H1 (cell line): Measurements from ENCODE around the gene RAPGEF1. TPM values are rescaled to one million over a fixed set of nuclear protein-coding genes. Genes with fewer than 3 reads are reported as not detected.
A peak's percentile ranks its signal among the peaks of the same experiment; 100 is the strongest.

Experiments used
- CTCF ChIA-PET: fragments of 300-600 bp; sonication (Branson Sonifier 250); formaldehyde crosslinking; loops from one replicate; lab custom pipeline; 2021; ENCODE audit not compliant: partially characterized antibody; lab: Charles Lee
- POLR2A ChIA-PET: fragments of 300-600 bp; sonication (Branson Sonifier 250); formaldehyde crosslinking; loops from one replicate; lab custom pipeline; 2021; ENCODE audit warnings: inconsistent platforms; ENCODE audit not compliant: partially characterized antibody; lab: Charles Lee
- DNase-seq, 2 experiments: peaks; one replicate each; pipeline versions ENCODE4 v3.0.0 to v3.0.0-alpha.2; 2010 to 2022; ENCODE audit warnings: low spot score in 2 of 2, low read depth in 1 of 2, mixed read lengths in 1 of 2
- FAIRE-seq: peaks from 2 replicates; lab custom pipeline; 2011; peaks lifted over from hg19 to GRCh38; lab: Jason Lieb, UNC
- H2AFZ ChIP-seq: 2 replicates; pipeline ENCODE4 v1.8.1; 2012; ENCODE audit warnings: low read length, inconsistent platforms
- H2AK5ac ChIP-seq: 2 replicates; pipeline ENCODE4 v1.6.1; 2013; ENCODE audit warnings: low read depth, low read length
- H2BK120ac ChIP-seq: replicated peaks from 2 replicates; pipeline ENCODE3; 2013; ENCODE audit warnings: low read depth, low read length, inconsistent platforms
- H2BK12ac ChIP-seq: 2 replicates; pipeline ENCODE4 v1.6.1; 2013; ENCODE audit warnings: low read depth, low read length
- H2BK15ac ChIP-seq: 2 replicates; pipeline ENCODE4 v1.6.1; 2013; ENCODE audit warnings: low read length
- H2BK20ac ChIP-seq: 2 replicates; pipeline ENCODE4 v1.6.1; 2013; ENCODE audit warnings: low read length
- H2BK5ac ChIP-seq: 2 replicates; pipeline ENCODE4 v1.6.1; 2013; ENCODE audit warnings: low read depth, low read length
- H3K14ac ChIP-seq: 2 replicates; pipeline ENCODE4 v1.6.1; 2013; ENCODE audit warnings: inconsistent platforms; ENCODE audit not compliant: insufficient read length
- H3K18ac ChIP-seq: 2 replicates; pipeline ENCODE4 v1.6.1; 2013; ENCODE audit warnings: low read length; ENCODE audit errors: extremely low read depth
- H3K23ac ChIP-seq: 2 replicates; pipeline ENCODE4 v1.6.1; 2013; ENCODE audit warnings: inconsistent platforms; ENCODE audit not compliant: insufficient read length
- H3K23me2 ChIP-seq: 2 replicates; pipeline ENCODE4 v1.6.1; 2013; ENCODE audit warnings: low read depth, low read length
- H3K27ac ChIP-seq: 2 replicates; pipeline ENCODE4 v1.6.1; 2011; ENCODE audit warnings: low read depth, low read length, inconsistent platforms
- H3K27me3 ChIP-seq, 4 experiments: replicated peaks in 1 of 4; 1 replicate in 1 of 4; 2 replicates in 3 of 4; pipeline versions ENCODE4 v1.6.1 to v1.8.1; 2011 to 2013; ENCODE audit warnings: low read length in 3 of 4, mild to moderate bottlenecking in 3 of 4, inconsistent platforms in 2 of 4, mixed read lengths in 2 of 4, moderate library complexity in 1 of 4; ENCODE audit not compliant: control insufficient read depth in 3 of 4, insufficient read depth in 3 of 4; ENCODE audit errors: extremely low read depth in 1 of 4
- H3K36me3 ChIP-seq, 4 experiments: 2 replicates each; pipeline versions ENCODE4 v1.6.1 to v1.8.1; 2011 to 2013; ENCODE audit warnings: mild to moderate bottlenecking in 4 of 4, low read length in 3 of 4, moderate library complexity in 2 of 4, control low read depth in 1 of 4, inconsistent platforms in 1 of 4; ENCODE audit not compliant: insufficient read depth in 4 of 4, control insufficient read depth in 2 of 4
- H3K4ac ChIP-seq: replicated peaks from 2 replicates; pipeline ENCODE3; 2013; ENCODE audit warnings: low read length, low read depth, mixed read lengths, inconsistent platforms; ENCODE audit not compliant: insufficient read length
- H3K4me1 ChIP-seq, 4 experiments: replicated peaks in 1 of 4; 1 replicate in 1 of 4; 2 replicates in 3 of 4; pipeline versions ENCODE4 v1.6.1 to v1.8.1; 2011 to 2013; ENCODE audit warnings: low read length in 3 of 4, inconsistent platforms in 2 of 4, mixed read lengths in 1 of 4; ENCODE audit not compliant: insufficient read depth in 4 of 4, control insufficient read depth in 3 of 4
- H3K4me2 ChIP-seq, 2 experiments: 2 replicates each; pipeline versions ENCODE4 v1.6.1 to v1.8.1; 2011 to 2013; ENCODE audit warnings: low read depth in 2 of 2, low read length in 2 of 2, control low read depth in 1 of 2, inconsistent platforms in 1 of 2, mild to moderate bottlenecking in 1 of 2; ENCODE audit not compliant: insufficient read depth in 1 of 2
- H3K4me3 ChIP-seq, 4 experiments: fragments of 200-600, 300-600 bp in 1 of 4; sonication (generic), shearing (Covaris generic), sonication (Bioruptor Twin) in 1 of 4; 2 replicates each; pipeline versions ENCODE4 v1.5.1 to v1.8.1; 2011 to 2016; ENCODE audit warnings: low read length in 4 of 4, low read depth in 3 of 4, control low read depth in 2 of 4, inconsistent platforms in 2 of 4, mild to moderate bottlenecking in 2 of 4, mixed read lengths in 1 of 4, moderate library complexity in 1 of 4; ENCODE audit not compliant: insufficient read depth in 2 of 4; ENCODE audit errors: extremely low read depth in 1 of 4
- H3K56ac ChIP-seq: replicated peaks from 2 replicates; pipeline ENCODE3; 2013; ENCODE audit warnings: low read depth, mild to moderate bottlenecking, mixed read lengths, low read length, inconsistent platforms; ENCODE audit not compliant: insufficient read length
- H3K79me1 ChIP-seq: 2 replicates; pipeline ENCODE4 v1.6.1; 2013; ENCODE audit warnings: low read depth, low read length, control low read depth
- H3K79me2 ChIP-seq, 2 experiments: 2 replicates each; pipeline versions ENCODE4 v1.6.1 to v1.8.1; 2012 to 2013; ENCODE audit warnings: low read length in 2 of 2, mild to moderate bottlenecking in 2 of 2, inconsistent platforms in 1 of 2; ENCODE audit not compliant: insufficient read depth in 2 of 2, control insufficient read depth in 1 of 2
- H3K9ac ChIP-seq, 4 experiments: replicated peaks in 1 of 4; 1 replicate in 1 of 4; 2 replicates in 3 of 4; pipeline versions ENCODE4 v1.6.1 to v1.8.1; 2011 to 2013; ENCODE audit warnings: low read depth in 3 of 4, low read length in 3 of 4, control low read depth in 2 of 4, mild to moderate bottlenecking in 2 of 4, moderate library complexity in 2 of 4, inconsistent platforms in 1 of 4; ENCODE audit errors: extremely low read depth in 1 of 4
- H3K9me3 ChIP-seq, 2 experiments: 2 replicates each; pipeline versions ENCODE4 v1.6.1 to v1.8.1; 2012 to 2013; ENCODE audit warnings: mild to moderate bottlenecking in 2 of 2, moderate library complexity in 2 of 2, control low read depth in 1 of 2, inconsistent platforms in 1 of 2, low read depth in 1 of 2, low read length in 1 of 2, mixed read lengths in 1 of 2; ENCODE audit not compliant: insufficient read depth in 2 of 2
- H4K20me1 ChIP-seq, 2 experiments: replicated peaks in 1 of 2; 2 replicates each; pipeline versions ENCODE3 to v1.8.1; 2011 to 2013; ENCODE audit warnings: inconsistent platforms in 2 of 2, low read length in 2 of 2, mild to moderate bottlenecking in 1 of 2; ENCODE audit not compliant: insufficient read depth in 2 of 2, control insufficient read depth in 1 of 2
- H4K5ac ChIP-seq: 2 replicates; pipeline ENCODE4 v1.6.1; 2013; ENCODE audit warnings: low read length, low read depth, mixed read lengths, inconsistent platforms; ENCODE audit not compliant: insufficient read length
- H4K8ac ChIP-seq: 2 replicates; pipeline ENCODE4 v1.8.0; 2013; ENCODE audit warnings: mild to moderate bottlenecking, moderate library complexity, low read length, inconsistent platforms; ENCODE audit not compliant: insufficient read depth; ENCODE audit errors: extremely low read depth
- H4K91ac ChIP-seq: replicated peaks from 2 replicates; pipeline ENCODE3; 2013; ENCODE audit warnings: low read length, mixed read lengths, inconsistent platforms; ENCODE audit not compliant: insufficient read length
- BRCA1 ChIP-seq: IDR thresholded peaks from 2 replicates; pipeline ENCODE4 v1.6.1; 2012; ENCODE audit warnings: low read depth, low read length, improper control_type of control experiment
- TAF1 ChIP-seq: IDR thresholded peaks from 2 replicates; pipeline ENCODE4 v1.6.1; 2011; ENCODE audit warnings: mild to moderate bottlenecking, low read depth, low read length
- TBP ChIP-seq: IDR thresholded peaks from 2 replicates; pipeline ENCODE4 v1.6.1; 2011; ENCODE audit warnings: low read depth, low read length, improper control_type of control experiment
- WGBS, 2 experiments: shearing (Covaris generic) in 1 of 2; methylation state at CpG; one replicate each; pipeline versions ENCODE4 v1.1.6 to v1.1.7; 2013 to 2015; ENCODE audit warnings: low lambda C conversion rate in 2 of 2, mixed read lengths in 2 of 2, inconsistent platforms in 1 of 2, low coverage in 1 of 2, missing lambda C conversion rate in 1 of 2; ENCODE audit not compliant: insufficient replicate concordance in 2 of 2, insufficient coverage in 1 of 2, insufficient read length in 1 of 2; ENCODE audit errors: extremely low coverage in 1 of 2, missing lambda C conversion rate in 1 of 2; 5-methylcytosine and 5-hydroxymethylcytosine counted together
- polyA plus RNA-seq, 7 experiments: library from polyadenylated mRNA; depleted of rRNA in 3 of 7; stranded (reverse) in 5 of 7; unstranded in 2 of 7; fragments of >200 nt in 5 of 7; fragments of 200-250 nt in 2 of 7; gene quantifications; 1 replicate in 5 of 7; 2 replicates in 1 of 7; 4 replicates in 1 of 7; pipeline versions ENCODE4 v1.2.1 to v1.2.3, GENCODE V29; 2011 to 2013; ENCODE audit warnings: missing spikeins in 2 of 7, mixed read lengths in 2 of 7
- total RNA-seq: library from RNA; stranded (reverse); fragmentation: NEBNext Ultra II Directional; extraction: Animal tissue kit (Norgen Biotek cat#: 25700); gene quantifications from 2 replicates; pipeline ENCODE4 v1.2.1, GENCODE V29; 2021

RAPGEF1 gene
- total and polyA plus RNA-seq, 2 of the 8 experiments (the other 6 are each of a cell fraction or from before 2014, with no cell fraction given) = 29.7 to 78.9 TPM

GRCh38 chr9:131635285-131635684 is 104.6 kb downstream of the RAPGEF1 start:
- Histone ChIP-seq H2AK5ac (no peak overlapping the region), H2BK120ac (no peak overlapping the region), H3K23ac (no peak overlapping the region), H3K27ac (no peak overlapping the region), H3K4me2 (no peak overlapping the region), H3K18ac (no peak overlapping the region), H3K79me2 (no peaks in the 10 kb centered on the region), H3K27me3 (no peaks in the 10 kb centered on the region), H3K4me1 (peaks cover 0 to 14% (median 2%) of the 10 kb centered on the region in 4 experiments; a peak in 6 of 7 replicates), H3K79me1 (no peaks in the 10 kb centered on the region; the same call in 1 of the 2 replicates), H3K36me3 (no peaks in the 10 kb centered on the region), H2BK20ac (no peak overlapping the region), H2AFZ (no peak overlapping the region), H4K8ac (no peak overlapping the region), H4K5ac (no peak overlapping the region), H3K56ac (no peak overlapping the region), H3K4ac (no peak overlapping the region), H3K23me2 (no peaks in the 10 kb centered on the region), H2BK15ac (no peak overlapping the region), H3K9me3 (no peaks in the 10 kb centered on the region), H4K20me1 (no peaks in the 10 kb centered on the region), H4K91ac (no peak overlapping the region), H3K9ac (no peak overlapping the region), H3K4me3 (no peak overlapping the region), H3K14ac (no peak overlapping the region), H2BK5ac (peak overlapping the region; percentile 45; the same call in 1 of the 2 replicates), H2BK12ac (no peak overlapping the region)
- POLR2A ChIA-PET = interaction anchor here (0.7 kb wide), 1 partner anchor 16 kb away, joined by 3 read pairs; no protein-coding TSS in a partner anchor
- CTCF ChIA-PET = interaction anchor here (0.8 to 1.8 kb wide), 8 partner anchors 10 to 108 kb away, joined by 3 to 6 read pairs (median 3); no protein-coding TSS in a partner anchor
- WGBS, 2 experiments = 81% methylated on average over 6 of the region's 6 CpGs; no CpG with 5 or more reads in 1 of the 2 experiments
- DNase-seq (peak in 1 of 2 experiments; percentile 39), FAIRE-seq (no peak)
- no peak for TF ChIP-seq TAF1
- TF ChIP-seq TBP = no peak
- no peak for TF ChIP-seq BRCA1
